Measurements from ENCODE around the gene GSTO2. TPM values are rescaled to one million over a fixed set of nuclear protein-coding genes. Genes with fewer than 3 reads are reported as not detected.

Gene GSTO2
- total RNA-seq, 1 donor from 2014 or later, result 1.2 TPM

- no peaks in the 10 kb centered on the region for H3K36me3 Mint-ChIP-seq (ENCODE audit: low read depth, unreplicated experiment)
- peak within 1 kb of the TSS; percentile 60 for H3K4me3 ChIP-seq (ENCODE audit: insufficient read depth, low read depth, low read length)
- no peak within 1 kb of the TSS for H3K27ac Mint-ChIP-seq (ENCODE audit: unreplicated experiment)
- peak within 1 kb of the TSS; percentile 77 for H2AFZ ChIP-seq (ENCODE audit: low read depth, low read length)
- H3K9me3 Mint-ChIP-seq (ENCODE audit: unreplicated experiment), result no peaks in the 10 kb centered on the region
- H3K9ac ChIP-seq (ENCODE audit: low read length), result peak within 1 kb of the TSS; percentile 42
- no peak for FAIRE-seq
- H4K20me1 ChIP-seq (ENCODE audit: insufficient read depth, low read length), result no peaks in the 10 kb centered on the region
- peak within 1 kb of the TSS; percentile 81 for H3K4me3 Mint-ChIP-seq (ENCODE audit: unreplicated experiment)
- H3K27ac ChIP-seq (ENCODE audit: low read depth, low read length), result no peak within 1 kb of the TSS
- H3K79me2 ChIP-seq (ENCODE audit: insufficient read depth, low read length), result no peaks in the 10 kb centered on the region
- peak; percentile 57 for TF ChIP-seq CTCF (IDR thresholded peaks at IDR 0.05; ENCODE audit: insufficient read depth, low read depth, low read length)
- no peak for TF ChIP-seq EZH2 (IDR thresholded peaks at IDR 0.05; ENCODE audit: insufficient read depth, low read length)
- peaks cover 2% of the 10 kb centered on the region for H3K27me3 Mint-ChIP-seq (ENCODE audit: low read depth, unreplicated experiment)
- H3K4me2 ChIP-seq (ENCODE audit: low read length), result peak within 1 kb of the TSS; percentile 83
- peak; percentile 62 for DNase-seq (ENCODE audit: low read depth)
- H3K9me3 ChIP-seq (ENCODE audit: insufficient read depth, low read depth, low read length), result no peaks in the 10 kb centered on the region
- peaks cover 19% of the 10 kb centered on the region for H3K4me1 ChIP-seq (ENCODE audit: insufficient read depth, low read length)
- H3K27me3 ChIP-seq (ENCODE audit: insufficient read depth, low read length), result no peaks in the 10 kb centered on the region
- H3K36me3 ChIP-seq (ENCODE audit: insufficient read depth, low read length), result no peaks in the 10 kb centered on the region
- peaks cover 9% of the 10 kb centered on the region for H3K4me1 Mint-ChIP-seq (ENCODE audit: low read depth, unreplicated experiment)
Observed at GRCh38 chr10:104353325-104354048, 84.5 kb downstream of the GSTO2 start, which contains the start of gene CFAP58. Gene CFAP58, plus strand, starts transcription at chr10:104353833. Its CDS starts 65 bp downstream, at chr10:104353898.

Small RNA genes within 50 kb of the gene (microRNA-seq; reads per million reads assigned to microRNA genes)
- not detected for gene MIR4482

Other genes starting within 250 kb of the GSTO2 start
- gene COL17A1, start 183.3 kb upstream of the GSTO2 start, total RNA-seq, result 2.6 and 10.1 TPM in 2 replicates
- 3.6 and 4.4 TPM in 2 replicates for gene SFR1, start 147.0 kb upstream of the GSTO2 start, total RNA-seq
- gene CFAP43, start 36.8 kb upstream of the GSTO2 start, total RNA-seq, result 0.24 and 0.27 TPM in 2 replicates
- gene GSTO1, start 14.3 kb upstream of the GSTO2 start, total RNA-seq, result 127 and 131 TPM in 2 replicates
- gene ITPRIP, start 69.3 kb downstream of the GSTO2 start, total RNA-seq, result 21.7 and 21.9 TPM in 2 replicates
- gene CFAP58, start 84.6 kb downstream of the GSTO2 start, total RNA-seq, result 0.82 and 0.86 TPM in 2 replicates